ENCODE results near the gene CCNJ. TPM values are rescaled to one million over a fixed set of nuclear protein-coding genes. Genes with fewer than 3 reads are reported as not detected.

Gene CCNJ
- total RNA-seq, 1 experiment from 2014 or later = 36.8 TPM

DNA sequence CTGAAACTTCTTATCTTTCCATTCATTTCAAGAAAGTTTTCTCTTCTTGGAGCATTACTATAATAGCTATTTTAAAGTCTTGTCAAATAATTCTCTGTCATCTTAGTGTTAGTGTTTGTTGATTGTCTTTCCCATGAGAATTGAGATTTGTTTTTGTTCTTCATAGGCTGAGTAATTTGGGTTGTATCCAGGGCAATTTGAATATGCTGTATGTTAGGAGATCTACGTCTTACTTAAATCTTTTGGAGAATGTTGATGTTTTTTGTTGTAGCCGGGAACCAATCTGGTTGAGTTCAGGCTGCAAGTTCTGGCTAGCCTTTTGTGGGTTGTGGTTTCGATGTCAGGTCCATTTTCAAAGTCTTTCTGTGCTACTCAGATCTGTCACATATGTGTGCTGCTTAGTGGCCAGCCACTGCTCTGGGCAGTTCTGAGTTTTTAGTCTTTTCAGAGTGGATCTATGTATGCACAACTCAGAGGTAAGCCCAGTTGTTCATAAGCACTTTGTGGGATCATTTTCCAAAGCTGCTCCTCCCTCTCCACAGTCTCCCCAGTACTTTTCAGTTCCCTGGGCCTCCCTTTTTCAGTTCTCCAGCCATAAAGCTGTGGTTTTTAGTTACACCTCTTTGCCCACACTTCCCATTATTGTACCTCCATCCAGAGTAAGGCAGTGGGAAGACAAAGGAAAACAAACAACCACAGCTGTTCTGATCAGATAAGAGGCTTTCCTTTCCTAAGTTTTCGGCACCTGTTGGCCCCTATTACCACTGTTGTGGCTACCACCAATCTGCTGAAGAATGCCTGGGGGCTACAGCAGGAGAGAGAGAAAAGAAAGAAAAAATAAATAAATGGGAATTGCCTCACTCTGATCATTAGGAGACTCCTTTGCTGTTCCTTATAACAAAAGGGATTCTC is 4.7 kb upstream of the CCNJ start:
- H3K23ac ChIP-seq (ENCODE audit: insufficient read length, low read depth, low read length) = no peak overlapping the region
- no peak overlapping the region for H2AK5ac ChIP-seq (ENCODE audit: insufficient read length, low read length)
- H3K9me3 Mint-ChIP-seq = peaks cover 0 to 4% of the 10 kb centered on the region in 2 experiments; a peak in 2 of 5 replicates
- no peaks in the 10 kb centered on the region for H3K79me2 ChIP-seq (ENCODE audit: insufficient read depth, low read length)
- TF ChIP-seq, protein P1, sequence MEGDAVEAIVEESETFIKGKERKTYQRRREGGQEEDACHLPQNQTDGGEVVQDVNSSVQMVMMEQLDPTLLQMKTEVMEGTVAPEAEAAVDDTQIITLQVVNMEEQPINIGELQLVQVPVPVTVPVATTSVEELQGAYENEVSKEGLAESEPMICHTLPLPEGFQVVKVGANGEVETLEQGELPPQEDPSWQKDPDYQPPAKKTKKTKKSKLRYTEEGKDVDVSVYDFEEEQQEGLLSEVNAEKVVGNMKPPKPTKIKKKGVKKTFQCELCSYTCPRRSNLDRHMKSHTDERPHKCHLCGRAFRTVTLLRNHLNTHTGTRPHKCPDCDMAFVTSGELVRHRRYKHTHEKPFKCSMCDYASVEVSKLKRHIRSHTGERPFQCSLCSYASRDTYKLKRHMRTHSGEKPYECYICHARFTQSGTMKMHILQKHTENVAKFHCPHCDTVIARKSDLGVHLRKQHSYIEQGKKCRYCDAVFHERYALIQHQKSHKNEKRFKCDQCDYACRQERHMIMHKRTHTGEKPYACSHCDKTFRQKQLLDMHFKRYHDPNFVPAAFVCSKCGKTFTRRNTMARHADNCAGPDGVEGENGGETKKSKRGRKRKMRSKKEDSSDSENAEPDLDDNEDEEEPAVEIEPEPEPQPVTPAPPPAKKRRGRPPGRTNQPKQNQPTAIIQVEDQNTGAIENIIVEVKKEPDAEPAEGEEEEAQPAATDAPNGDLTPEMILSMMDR (conservative IDR thresholded peaks at IDR 0.05) = no peak
- H3K79me1 ChIP-seq (ENCODE audit: insufficient read depth, low read depth, low read length, poor library complexity, severe bottlenecking) = no peaks in the 10 kb centered on the region
- H3K4me1 Mint-ChIP-seq = peaks cover 3 to 6% of the 10 kb centered on the region in 2 experiments; a peak in 2 of 4 replicates
- H3K56ac ChIP-seq (ENCODE audit: insufficient read length, low read depth, low read length) = no peak overlapping the region
- H3K18ac ChIP-seq (ENCODE audit: insufficient read length, low read depth, low read length) = no peak overlapping the region
- H2BK20ac ChIP-seq (ENCODE audit: low read depth, low read length, poor library complexity, severe bottlenecking) = no peak overlapping the region
- no peak overlapping the region for H2BK15ac ChIP-seq (ENCODE audit: low read depth, low read length)
- H4K8ac ChIP-seq (replicated peaks; ENCODE audit: insufficient read length, low read depth, low read length) = no peak overlapping the region
- H3K27me3 ChIP-seq (ENCODE audit: insufficient read depth, low read length) = no peaks in the 10 kb centered on the region; the same call in 1 of the 2 replicates
- peaks cover 0 to 4% (median 4%) of the 10 kb centered on the region in 3 experiments; a peak in 1 of 7 replicates for H3K36me3 Mint-ChIP-seq (ENCODE audit: insufficient read depth in 1 of 3, low read depth in 3 of 3)
- no peak overlapping the region for H2BK120ac ChIP-seq (ENCODE audit: low read depth, low read length, poor library complexity, severe bottlenecking)
- DNase-seq = no peak
- H3K9me3 ChIP-seq (ENCODE audit: control insufficient read depth, low read depth, low read length) = no peaks in the 10 kb centered on the region
- H3K27ac Mint-ChIP-seq = no peak overlapping the region
- H2BK5ac ChIP-seq (ENCODE audit: insufficient read length, low read length) = no peak overlapping the region
- no peaks in the 10 kb centered on the region for H4K20me1 ChIP-seq (ENCODE audit: control insufficient read depth, insufficient read depth, insufficient read length)
- H3K4ac ChIP-seq (ENCODE audit: low read depth, low read length) = no peak overlapping the region
- no peak overlapping the region for H3K4me3 Mint-ChIP-seq
- H3K27ac ChIP-seq (ENCODE audit: insufficient read length, low read depth, low read length) = no peak overlapping the region
- H3K4me2 ChIP-seq (ENCODE audit: insufficient read depth, insufficient read length, low read length) = no peak overlapping the region
- no peak overlapping the region for H2AFZ ChIP-seq (ENCODE audit: low read length)
- H4K5ac ChIP-seq (ENCODE audit: insufficient read length, low read depth, low read length) = no peak overlapping the region
- no peak overlapping the region for H3K14ac ChIP-seq (ENCODE audit: insufficient read depth, low read length)
- H3K27me3 Mint-ChIP-seq (ENCODE audit: low read depth) = peaks cover 22% of the 10 kb centered on the region
- no peak overlapping the region for H3T11ph ChIP-seq (ENCODE audit: low read length)
- no peak overlapping the region for H3K9ac ChIP-seq (ENCODE audit: extremely low read depth, insufficient read length, low read length)
- no peak overlapping the region for H2BK12ac ChIP-seq (ENCODE audit: insufficient read length, low read depth, low read length)
- no peaks in the 10 kb centered on the region for H3K4me1 ChIP-seq (ENCODE audit: insufficient read depth, low read length)
- no peak overlapping the region for H4K91ac ChIP-seq (ENCODE audit: insufficient read length, low read depth, low read length)
- WGBS (ENCODE audit: extremely low coverage, insufficient read length, low lambda C conversion rate) = no CpG with 5 or more reads among the region's 4 CpGs
- no peaks in the 10 kb centered on the region for H3K23me2 ChIP-seq (ENCODE audit: insufficient read length, low read depth, low read length, poor library complexity, severe bottlenecking)

Measured in H9 (cell line).